HG03520 (cell line): ENCODE results near the gene GJA9.
"Not testable (repeated sequence)": the region's sequence is repeated elsewhere in the genome, so short reads cannot be mapped to it uniquely, and the experiment has no call there.

Source experiments
- ATAC-seq: cut with Tn5 transposase; IDR thresholded peaks from one replicate; pipeline ENCODE4 v1.9.1; 2021; ENCODE audit warnings: mild to moderate bottlenecking, moderate library complexity; ENCODE audit not compliant: unreplicated experiment

GJA9 gene

GRCh38 chr1:38881487-38881886 lies at the start of gene GJA9:
Gene GJA9, minus strand, starts transcription at chr1:38881587. Its CDS starts 5,489 bp downstream, at chr1:38876098.
- ATAC-seq, result no peak

- no peak for ATAC-seq
Measured at GRCh38 chr1:38929476-38929875, 48.1 kb upstream of the GJA9 start.

- no peak for ATAC-seq
Measured at GRCh38 chr1:38929054-38929453, 47.7 kb upstream of the GJA9 start.

- no peak for ATAC-seq
Measured at GRCh38 chr1:38926091-38926490, 44.7 kb upstream of the GJA9 start.

- no peak for ATAC-seq
Measured at GRCh38 chr1:38925391-38925790, 44.0 kb upstream of the GJA9 start.

GRCh38 chr1:38923607-38924006 lies 42.2 kb upstream of the GJA9 start:
- ATAC-seq, result no peak

- no peak for ATAC-seq
Measured at GRCh38 chr1:38919130-38919529, 37.7 kb upstream of the GJA9 start.

GRCh38 chr1:38918568-38918967 lies 37.2 kb upstream of the GJA9 start:
- no peak for ATAC-seq

GRCh38 chr1:38917772-38918171 lies 36.4 kb upstream of the GJA9 start:
- no peak for ATAC-seq

GRCh38 chr1:38917337-38917736 lies 36.0 kb upstream of the GJA9 start:
- ATAC-seq, result no peak

- no peak for ATAC-seq
Measured at GRCh38 chr1:38915352-38915948, 34.1 kb upstream of the GJA9 start.

- ATAC-seq, result not testable (repeated sequence)
Measured at GRCh38 chr1:38914908-38915307, 33.5 kb upstream of the GJA9 start.

GRCh38 chr1:38908821-38909220 lies 27.4 kb upstream of the GJA9 start:
- ATAC-seq, result no peak

- no peak for ATAC-seq
Measured at GRCh38 chr1:38905985-38906384, 24.6 kb upstream of the GJA9 start.

GRCh38 chr1:38899560-38899959 lies 18.2 kb upstream of the GJA9 start:
- ATAC-seq, result no peak

- ATAC-seq, result no peak
Measured at GRCh38 chr1:38898653-38899230, 17.4 kb upstream of the GJA9 start.

- ATAC-seq, result no peak
Measured at GRCh38 chr1:38896169-38896568, 14.8 kb upstream of the GJA9 start.

GRCh38 chr1:38892976-38893375 lies 11.6 kb upstream of the GJA9 start:
- no peak for ATAC-seq

- ATAC-seq, result no peak
Measured at GRCh38 chr1:38891753-38892152, 10.4 kb upstream of the GJA9 start.

- ATAC-seq, result no peak
Measured at GRCh38 chr1:38889589-38889988, 8.2 kb upstream of the GJA9 start.

GRCh38 chr1:38888423-38889333 lies 7.3 kb upstream of the GJA9 start:
- no peak for ATAC-seq

GRCh38 chr1:38885092-38885491 lies 3.7 kb upstream of the GJA9 start:
- no peak for ATAC-seq
